SK-N-SH treated with all-trans-retinoic acid at 6 μM for 48 hours (cell line): ENCODE results near the gene FHIT.
A peak's percentile ranks its signal among the peaks of the same experiment; 100 is the strongest.

Experiments used
- ATAC-seq: fragments of 200-7000 bp; cut with Tn5 transposase; 3 replicates; pipeline ENCODE4 v1.9.1; 2020; ENCODE audit warnings: mild to moderate bottlenecking, moderate library complexity
- ARNTL ChIP-seq: fragments of 450-650 bp; formaldehyde crosslinking; IDR thresholded peaks from 2 replicates; pipeline ENCODE4 v1.5.0; 2020; ENCODE audit warnings: low read depth, mild to moderate bottlenecking, moderate library complexity, borderline replicate concordance
- BACH2 ChIP-seq: fragments of 250-450 bp; sonication (Bioruptor Pico); IDR thresholded peaks from 2 replicates; pipeline ENCODE4 v1.9.0; 2021; ENCODE audit warnings: mild to moderate bottlenecking, borderline replicate concordance
- CSRNP3 ChIP-seq: fragments of 250-450 bp; sonication (Bioruptor Pico); IDR thresholded peaks from 2 replicates; pipeline ENCODE4 v1.5.1; 2021; ENCODE audit warnings: mild to moderate bottlenecking, moderate library complexity
- ESRRG ChIP-seq: fragments of 250-450 bp; sonication (Bioruptor Pico); IDR thresholded peaks from 2 replicates; pipeline ENCODE4 v1.6.1; 2021; ENCODE audit warnings: mild to moderate bottlenecking
- GLIS3 ChIP-seq: fragments of 250-450 bp; sonication (Bioruptor Pico); IDR thresholded peaks from 2 replicates; pipeline ENCODE4 v1.5.0; 2020; ENCODE audit warnings: mild to moderate bottlenecking, moderate library complexity
- ISL1 ChIP-seq: fragments of 250-450 bp; sonication (Bioruptor Pico); IDR thresholded peaks from 2 replicates; pipeline ENCODE4 v2.1.2; 2022; ENCODE audit warnings: mild to moderate bottlenecking, moderate library complexity
- OSR1 ChIP-seq: fragments of 250-450 bp; sonication (Bioruptor Pico); IDR thresholded peaks from 2 replicates; pipeline ENCODE4 v1.8.0; 2022; ENCODE audit warnings: moderate library complexity, mild to moderate bottlenecking, inconsistent platforms
- PATZ1 ChIP-seq: fragments of 250-450 bp; sonication (Bioruptor Pico); IDR thresholded peaks from 2 replicates; pipeline ENCODE4 v1.8.0; 2020; ENCODE audit warnings: mild to moderate bottlenecking, moderate library complexity, borderline replicate concordance
- POU6F1 ChIP-seq: fragments of 250-450 bp; sonication (Bioruptor Pico); IDR thresholded peaks from 2 replicates; pipeline ENCODE4 v1.8.0; 2021; ENCODE audit warnings: low read depth, mild to moderate bottlenecking, moderate library complexity, borderline replicate concordance
- PPARA ChIP-seq: fragments of 250-450 bp; sonication (Bioruptor Pico); IDR thresholded peaks from 2 replicates; pipeline ENCODE4 v1.5.0; 2020; ENCODE audit warnings: mild to moderate bottlenecking, borderline replicate concordance
- RARB ChIP-seq: fragments of 250-450 bp; sonication (Bioruptor Pico); IDR thresholded peaks from 2 replicates; pipeline ENCODE4 v1.8.0; 2021; ENCODE audit warnings: mild to moderate bottlenecking, moderate library complexity
- SNAI2 ChIP-seq: fragments of 250-450 bp; sonication (Bioruptor Pico); IDR thresholded peaks from 2 replicates; pipeline ENCODE4 v1.5.0; 2020; ENCODE audit warnings: mild to moderate bottlenecking, moderate library complexity
- TCF4 ChIP-seq: fragments of 250-450 bp; sonication (Bioruptor Pico); IDR thresholded peaks from 2 replicates; pipeline ENCODE4 v1.8.0; 2021; ENCODE audit warnings: mild to moderate bottlenecking, moderate library complexity, borderline replicate concordance
- TOX ChIP-seq: fragments of 250-450 bp; sonication (Bioruptor Pico); IDR thresholded peaks from 2 replicates; pipeline ENCODE4 v1.8.0; 2021; ENCODE audit warnings: mild to moderate bottlenecking, moderate library complexity, borderline replicate concordance
- ZC3H10 ChIP-seq: fragments of 250-450 bp; sonication (Bioruptor Pico); IDR thresholded peaks from 2 replicates; pipeline ENCODE4 v1.5.1; 2021; ENCODE audit warnings: mild to moderate bottlenecking, moderate library complexity
- ZFP3 ChIP-seq: fragments of 250-450 bp; sonication (Bioruptor Pico); IDR thresholded peaks from 2 replicates; pipeline ENCODE4 v1.5.0; 2020; ENCODE audit warnings: mild to moderate bottlenecking, moderate library complexity
- ZFP30 ChIP-seq: fragments of 450-650 bp; formaldehyde crosslinking; IDR thresholded peaks from 2 replicates; pipeline ENCODE4 v1.5.0; 2022; ENCODE audit warnings: mild to moderate bottlenecking, moderate library complexity
- ZNF565 ChIP-seq: fragments of 450-650 bp; formaldehyde crosslinking; conservative IDR thresholded peaks from 2 replicates; pipeline ENCODE4 v1.5.0; 2020; ENCODE audit warnings: low read depth, mild to moderate bottlenecking, moderate library complexity
- ZNF70 ChIP-seq: fragments of 450-650 bp; formaldehyde crosslinking; IDR thresholded peaks from 2 replicates; pipeline ENCODE4 v1.5.0; 2020; ENCODE audit warnings: mild to moderate bottlenecking, moderate library complexity
- ZNF8 ChIP-seq: fragments of 450-650 bp; formaldehyde crosslinking; IDR thresholded peaks from 2 replicates; pipeline ENCODE4 v1.5.0; 2020; ENCODE audit warnings: mild to moderate bottlenecking, moderate library complexity
- TF ChIP-seq, protein P1 (sequence below): fragments of 250-450 bp; sonication (Bioruptor Pico); IDR thresholded peaks from 2 replicates; pipeline ENCODE4 v1.5.1; 2020; ENCODE audit warnings: low read depth, mild to moderate bottlenecking, moderate library complexity
- TF ChIP-seq, protein P2 (sequence below): fragments of 250-450 bp; sonication (Bioruptor Pico); IDR thresholded peaks from 2 replicates; pipeline ENCODE4 v1.5.0; 2020; ENCODE audit warnings: mild to moderate bottlenecking, moderate library complexity

FHIT gene

GRCh38 chr3:60573494-60573893, 677.8 kb downstream of the FHIT start:
- ATAC-seq: peak; percentile 78
- TF ChIP-seq PATZ1 (CRISPR knock-in tag) (no peak), BACH2 (CRISPR knock-in tag) (no peak), ZFP30 (CRISPR knock-in tag) (no peak), ZC3H10 (CRISPR knock-in tag) (no peak), TOX (CRISPR knock-in tag) (no peak), SNAI2 (CRISPR knock-in tag) (no peak), GLIS3 (CRISPR knock-in tag) (no peak), PPARA (no peak), OSR1 (CRISPR knock-in tag) (no peak), RARB (CRISPR knock-in tag) (no peak), ESRRG (CRISPR knock-in tag) (no peak), ZNF70 (no peak), ARNTL (CRISPR knock-in tag) (no peak), ZNF565 (CRISPR knock-in tag) (no peak)
- TF ChIP-seq, protein P1, sequence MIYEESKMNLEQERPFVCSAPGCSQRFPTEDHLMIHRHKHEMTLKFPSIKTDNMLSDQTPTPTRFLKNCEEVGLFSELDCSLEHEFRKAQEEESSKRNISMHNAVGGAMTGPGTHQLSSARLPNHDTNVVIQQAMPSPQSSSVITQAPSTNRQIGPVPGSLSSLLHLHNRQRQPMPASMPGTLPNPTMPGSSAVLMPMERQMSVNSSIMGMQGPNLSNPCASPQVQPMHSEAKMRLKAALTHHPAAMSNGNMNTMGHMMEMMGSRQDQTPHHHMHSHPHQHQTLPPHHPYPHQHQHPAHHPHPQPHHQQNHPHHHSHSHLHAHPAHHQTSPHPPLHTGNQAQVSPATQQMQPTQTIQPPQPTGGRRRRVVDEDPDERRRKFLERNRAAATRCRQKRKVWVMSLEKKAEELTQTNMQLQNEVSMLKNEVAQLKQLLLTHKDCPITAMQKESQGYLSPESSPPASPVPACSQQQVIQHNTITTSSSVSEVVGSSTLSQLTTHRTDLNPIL (CRISPR knock-in tag): no peak

DNA sequence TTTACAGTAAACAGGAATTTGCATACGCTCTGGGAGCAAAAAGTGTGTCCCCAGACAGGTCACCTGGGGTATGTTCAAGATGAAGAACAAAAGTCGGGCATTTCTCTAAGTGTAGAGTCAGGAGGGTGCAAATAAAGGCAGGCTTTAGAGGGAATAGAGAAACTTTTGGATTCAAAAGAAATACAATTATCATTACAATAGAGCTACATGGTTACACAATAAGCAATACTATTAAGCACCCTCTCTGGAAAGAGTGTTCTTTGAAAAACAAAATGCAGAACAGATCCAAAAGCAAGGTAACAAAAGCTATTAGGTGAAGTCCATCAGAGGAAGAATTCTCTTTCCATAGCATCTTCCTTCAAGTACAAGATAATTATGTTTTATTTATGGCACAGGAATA, 679.7 kb downstream of the FHIT start:
- no peak for ATAC-seq
- TF ChIP-seq BACH2 (CRISPR knock-in tag): no peak
- no peak for TF ChIP-seq ZNF70
- no peak for TF ChIP-seq TCF4 (CRISPR knock-in tag)
- no peak for TF ChIP-seq ISL1 (CRISPR knock-in tag)
- no peak for TF ChIP-seq SNAI2 (CRISPR knock-in tag)
- TF ChIP-seq ZFP30 (CRISPR knock-in tag): no peak
- TF ChIP-seq ZFP3 (CRISPR knock-in tag): no peak

DNA sequence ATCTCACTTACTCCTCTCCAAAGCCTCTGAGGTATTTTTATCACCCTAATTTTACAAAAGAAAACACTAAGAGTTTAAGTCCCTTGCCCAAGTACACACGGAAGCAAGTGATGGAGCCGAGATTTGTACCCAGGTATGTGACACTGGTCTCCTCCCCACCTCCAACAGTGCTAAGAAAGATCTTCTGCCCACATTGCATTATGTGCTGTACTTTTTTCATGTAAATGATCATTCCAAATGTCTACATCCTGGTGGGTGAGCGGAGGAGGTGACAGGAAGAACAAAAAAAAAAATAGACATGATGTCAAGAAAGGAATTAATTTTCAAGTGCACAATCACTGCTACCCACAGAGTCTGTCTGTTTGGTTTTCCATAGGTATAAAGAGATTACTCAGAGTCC, 694.1 kb downstream of the FHIT start:
- no peak for TF ChIP-seq PPARA
- no peak for TF ChIP-seq GLIS3 (CRISPR knock-in tag)
- no peak for TF ChIP-seq PATZ1 (CRISPR knock-in tag)
- no peak for TF ChIP-seq ZFP3 (CRISPR knock-in tag)
- TF ChIP-seq ESRRG (CRISPR knock-in tag): no peak
- no peak for TF ChIP-seq TOX (CRISPR knock-in tag)
- no peak for TF ChIP-seq CSRNP3
- TF ChIP-seq ARNTL (CRISPR knock-in tag): no peak
- no peak for TF ChIP-seq BACH2 (CRISPR knock-in tag)
- TF ChIP-seq, protein P2, sequence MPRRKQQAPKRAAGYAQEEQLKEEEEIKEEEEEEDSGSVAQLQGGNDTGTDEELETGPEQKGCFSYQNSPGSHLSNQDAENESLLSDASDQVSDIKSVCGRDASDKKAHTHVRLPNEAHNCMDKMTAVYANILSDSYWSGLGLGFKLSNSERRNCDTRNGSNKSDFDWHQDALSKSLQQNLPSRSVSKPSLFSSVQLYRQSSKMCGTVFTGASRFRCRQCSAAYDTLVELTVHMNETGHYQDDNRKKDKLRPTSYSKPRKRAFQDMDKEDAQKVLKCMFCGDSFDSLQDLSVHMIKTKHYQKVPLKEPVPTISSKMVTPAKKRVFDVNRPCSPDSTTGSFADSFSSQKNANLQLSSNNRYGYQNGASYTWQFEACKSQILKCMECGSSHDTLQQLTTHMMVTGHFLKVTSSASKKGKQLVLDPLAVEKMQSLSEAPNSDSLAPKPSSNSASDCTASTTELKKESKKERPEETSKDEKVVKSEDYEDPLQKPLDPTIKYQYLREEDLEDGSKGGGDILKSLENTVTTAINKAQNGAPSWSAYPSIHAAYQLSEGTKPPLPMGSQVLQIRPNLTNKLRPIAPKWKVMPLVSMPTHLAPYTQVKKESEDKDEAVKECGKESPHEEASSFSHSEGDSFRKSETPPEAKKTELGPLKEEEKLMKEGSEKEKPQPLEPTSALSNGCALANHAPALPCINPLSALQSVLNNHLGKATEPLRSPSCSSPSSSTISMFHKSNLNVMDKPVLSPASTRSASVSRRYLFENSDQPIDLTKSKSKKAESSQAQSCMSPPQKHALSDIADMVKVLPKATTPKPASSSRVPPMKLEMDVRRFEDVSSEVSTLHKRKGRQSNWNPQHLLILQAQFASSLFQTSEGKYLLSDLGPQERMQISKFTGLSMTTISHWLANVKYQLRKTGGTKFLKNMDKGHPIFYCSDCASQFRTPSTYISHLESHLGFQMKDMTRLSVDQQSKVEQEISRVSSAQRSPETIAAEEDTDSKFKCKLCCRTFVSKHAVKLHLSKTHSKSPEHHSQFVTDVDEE (CRISPR knock-in tag): no peak
- TF ChIP-seq, protein P1 (CRISPR knock-in tag): no peak
- no peak for TF ChIP-seq RARB (CRISPR knock-in tag)
- TF ChIP-seq POU6F1 (CRISPR knock-in tag): no peak
- TF ChIP-seq SNAI2 (CRISPR knock-in tag): no peak
- TF ChIP-seq OSR1 (CRISPR knock-in tag): no peak
- TF ChIP-seq ZNF565 (CRISPR knock-in tag): no peak
- TF ChIP-seq ZNF8: no peak
- no peak for TF ChIP-seq ISL1 (CRISPR knock-in tag)
- TF ChIP-seq, all 23 proteins: peak for 0
- no peak for ATAC-seq
